BLaER1 (cell line): ENCODE measurements around the gene PXYLP1.

ENCODE experiments used
- H3K27ac ChIP-seq: shearing (Covaris generic); formaldehyde crosslinking; 2 replicates; pipeline ENCODE4 v1.8.1; 2022
- H3K27me3 ChIP-seq: shearing (Covaris generic); formaldehyde crosslinking; 2 replicates; pipeline ENCODE4 v1.8.1; 2022
- H3K36me3 ChIP-seq: shearing (Covaris generic); formaldehyde crosslinking; 2 replicates; pipeline ENCODE4 v1.8.1; 2022
- H3K4me1 ChIP-seq: shearing (Covaris generic); formaldehyde crosslinking; 2 replicates; pipeline ENCODE4 v1.8.1; 2022
- H3K4me2 ChIP-seq: shearing (Covaris generic); formaldehyde crosslinking; 2 replicates; pipeline ENCODE4 v1.8.1; 2022
- H3K4me3 ChIP-seq: shearing (Covaris generic); formaldehyde crosslinking; 2 replicates; pipeline ENCODE4 v1.8.1; 2022
- H3K9ac ChIP-seq: shearing (Covaris generic); formaldehyde crosslinking; 2 replicates; pipeline ENCODE4 v1.8.1; 2022
- H3K9me3 ChIP-seq: shearing (Covaris generic); formaldehyde crosslinking; 2 replicates; pipeline ENCODE4 v1.8.1; 2022
- H4K20me1 ChIP-seq: shearing (Covaris generic); formaldehyde crosslinking; 2 replicates; pipeline ENCODE4 v1.8.1; 2022
- Cebpa-rat ChIP-seq: shearing (Covaris generic); IDR thresholded peaks from 2 replicates; pipeline ENCODE4 v1.8.1; 2022

Gene PXYLP1

GRCh38 chr3:141328286-141329166 is 96.9 kb downstream of the PXYLP1 start:
- H3K27ac ChIP-seq = no peak overlapping the region
- H3K4me2 ChIP-seq = no peak overlapping the region
- no peaks in the 10 kb centered on the region for H4K20me1 ChIP-seq
- TF ChIP-seq Cebpa-rat = no peak
- H3K9me3 ChIP-seq = no peaks in the 10 kb centered on the region
- no peaks in the 10 kb centered on the region for H3K36me3 ChIP-seq
- peaks cover 16% of the 10 kb centered on the region for H3K4me1 ChIP-seq
- H3K9ac ChIP-seq = no peak overlapping the region
- no peak overlapping the region for H3K4me3 ChIP-seq
- H3K27me3 ChIP-seq = no peaks in the 10 kb centered on the region

DNA sequence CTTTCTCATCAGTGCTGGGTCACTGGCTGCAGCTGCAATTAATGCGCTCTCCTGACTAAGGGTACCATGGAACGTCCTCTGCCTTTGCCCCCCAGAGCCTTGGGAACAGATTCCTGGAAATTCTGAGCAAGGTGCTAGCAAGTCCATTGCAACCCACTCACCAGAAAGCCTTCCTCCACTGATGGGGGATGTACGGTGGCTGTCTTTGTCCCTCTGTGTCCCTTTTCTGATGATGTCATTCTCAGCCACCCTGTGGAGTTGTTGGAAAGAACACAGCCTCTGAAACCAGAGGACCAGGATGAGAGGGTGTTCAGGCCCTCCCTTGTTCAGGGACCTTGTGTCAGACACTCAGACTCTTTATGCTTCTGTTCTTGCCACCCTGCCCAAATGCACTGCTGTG is 98.6 kb downstream of the PXYLP1 start:
- no peak for TF ChIP-seq Cebpa-rat
- Histone ChIP-seq H3K4me1 (peaks cover 16% of the 10 kb centered on the region), H3K36me3 (no peaks in the 10 kb centered on the region), H4K20me1 (no peaks in the 10 kb centered on the region), H3K4me2 (no peak overlapping the region), H3K27me3 (no peaks in the 10 kb centered on the region), H3K4me3 (no peak overlapping the region), H3K9ac (no peak overlapping the region), H3K27ac (no peak overlapping the region), H3K9me3 (no peaks in the 10 kb centered on the region)

DNA sequence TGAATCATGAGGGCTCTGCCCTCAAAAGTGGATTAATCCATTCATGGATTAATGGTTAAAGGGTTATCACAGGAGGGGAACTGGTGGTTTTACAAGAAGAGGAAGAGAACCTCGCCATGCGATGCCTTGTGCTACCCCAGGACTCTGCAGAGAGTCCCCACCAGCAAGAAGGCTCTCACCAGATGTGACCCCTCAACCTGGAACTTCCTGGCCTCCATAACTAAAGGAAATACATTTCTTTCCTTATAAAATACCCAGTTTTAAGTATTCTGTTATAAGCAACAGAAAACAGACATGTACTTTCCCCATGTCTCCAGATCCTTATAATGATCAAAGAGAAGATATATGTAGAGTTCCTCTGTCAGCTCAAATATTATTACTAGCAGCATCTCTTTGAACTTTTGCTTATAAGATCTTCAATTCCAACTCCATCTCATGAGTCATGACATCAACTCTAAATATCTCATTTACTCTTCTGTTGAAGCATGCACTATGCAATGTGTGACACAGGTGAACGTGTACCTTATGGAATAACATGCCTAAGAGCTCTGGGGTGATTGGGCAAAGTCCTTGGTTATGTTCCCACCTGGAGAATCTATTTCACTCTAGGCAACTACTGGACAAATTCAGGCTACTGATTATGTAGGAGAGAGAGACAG is 99.2 kb downstream of the PXYLP1 start:
- Histone ChIP-seq H3K27me3 (no peaks in the 10 kb centered on the region), H3K4me3 (no peak overlapping the region), H3K27ac (no peak overlapping the region), H3K36me3 (no peaks in the 10 kb centered on the region), H3K9ac (no peak overlapping the region), H3K4me2 (peak overlapping the region; percentile 35), H3K4me1 (peaks cover 16% of the 10 kb centered on the region), H4K20me1 (no peaks in the 10 kb centered on the region), H3K9me3 (no peaks in the 10 kb centered on the region)
- no peak for TF ChIP-seq Cebpa-rat

DNA sequence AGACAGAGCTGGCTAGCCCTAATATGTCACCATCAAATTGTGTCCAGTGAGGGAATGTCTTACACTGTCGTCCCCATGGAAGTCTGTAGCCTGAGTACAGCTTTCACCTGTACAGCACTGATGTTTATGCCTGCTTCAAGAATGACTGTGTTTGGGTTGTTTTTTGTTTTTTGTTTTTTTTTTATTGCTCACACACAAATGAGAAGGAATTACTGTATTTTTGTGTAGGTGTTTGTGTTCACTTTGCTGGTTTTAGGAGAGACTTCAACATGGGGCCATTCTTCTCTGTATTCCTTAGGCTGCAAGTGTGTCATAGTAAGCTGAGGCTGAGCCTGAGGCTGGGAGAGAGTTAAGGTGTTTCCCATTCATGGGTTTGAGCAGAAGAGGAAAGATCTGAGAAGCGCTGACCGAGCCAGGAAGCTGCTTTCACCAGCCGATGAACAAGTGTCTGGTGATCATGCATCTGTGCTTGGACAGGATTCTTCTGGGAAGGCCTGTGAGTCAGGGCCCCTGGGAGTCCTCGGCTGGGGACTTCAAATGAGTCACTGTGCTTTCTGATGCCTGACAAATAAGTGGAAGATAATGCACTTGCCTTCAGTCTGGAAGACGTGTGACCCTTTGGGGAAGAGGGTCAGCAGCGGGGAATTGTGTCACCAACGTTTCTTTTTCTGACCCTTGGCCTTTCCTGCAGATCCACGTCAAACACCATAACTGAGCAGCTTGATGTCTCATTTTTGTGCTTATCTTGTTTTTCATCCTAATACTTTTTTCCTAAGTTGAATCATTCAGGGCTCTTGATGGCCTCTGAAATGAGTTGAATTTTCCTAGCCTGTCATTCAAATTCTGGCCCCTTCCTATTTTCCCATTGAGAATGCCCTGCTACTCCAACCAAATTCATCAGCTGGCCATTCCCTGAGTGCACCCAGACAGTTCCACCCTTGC is 100.0 kb downstream of the PXYLP1 start:
- Histone ChIP-seq H3K27ac (no peak overlapping the region), H3K4me1 (peaks cover 16% of the 10 kb centered on the region), H3K4me3 (no peak overlapping the region), H3K4me2 (peak overlapping the region; percentile 35), H4K20me1 (no peaks in the 10 kb centered on the region), H3K9ac (no peak overlapping the region), H3K27me3 (no peaks in the 10 kb centered on the region), H3K36me3 (no peaks in the 10 kb centered on the region), H3K9me3 (no peaks in the 10 kb centered on the region)
- TF ChIP-seq Cebpa-rat = no peak

- no peaks in the 10 kb centered on the region for H3K27me3 ChIP-seq
- TF ChIP-seq Cebpa-rat = no peak
- no peak overlapping the region for H3K27ac ChIP-seq
- peak overlapping the region; percentile 35; the same call in 1 of the 2 replicates for H3K4me2 ChIP-seq
- H3K4me3 ChIP-seq = no peak overlapping the region
- peaks cover 23% of the 10 kb centered on the region for H3K4me1 ChIP-seq
- no peaks in the 10 kb centered on the region for H4K20me1 ChIP-seq
- no peaks in the 10 kb centered on the region for H3K9me3 ChIP-seq
- H3K9ac ChIP-seq = no peak overlapping the region
- no peaks in the 10 kb centered on the region for H3K36me3 ChIP-seq
Observed at GRCh38 chr3:141332416-141332815, 100.8 kb downstream of the PXYLP1 start.

DNA sequence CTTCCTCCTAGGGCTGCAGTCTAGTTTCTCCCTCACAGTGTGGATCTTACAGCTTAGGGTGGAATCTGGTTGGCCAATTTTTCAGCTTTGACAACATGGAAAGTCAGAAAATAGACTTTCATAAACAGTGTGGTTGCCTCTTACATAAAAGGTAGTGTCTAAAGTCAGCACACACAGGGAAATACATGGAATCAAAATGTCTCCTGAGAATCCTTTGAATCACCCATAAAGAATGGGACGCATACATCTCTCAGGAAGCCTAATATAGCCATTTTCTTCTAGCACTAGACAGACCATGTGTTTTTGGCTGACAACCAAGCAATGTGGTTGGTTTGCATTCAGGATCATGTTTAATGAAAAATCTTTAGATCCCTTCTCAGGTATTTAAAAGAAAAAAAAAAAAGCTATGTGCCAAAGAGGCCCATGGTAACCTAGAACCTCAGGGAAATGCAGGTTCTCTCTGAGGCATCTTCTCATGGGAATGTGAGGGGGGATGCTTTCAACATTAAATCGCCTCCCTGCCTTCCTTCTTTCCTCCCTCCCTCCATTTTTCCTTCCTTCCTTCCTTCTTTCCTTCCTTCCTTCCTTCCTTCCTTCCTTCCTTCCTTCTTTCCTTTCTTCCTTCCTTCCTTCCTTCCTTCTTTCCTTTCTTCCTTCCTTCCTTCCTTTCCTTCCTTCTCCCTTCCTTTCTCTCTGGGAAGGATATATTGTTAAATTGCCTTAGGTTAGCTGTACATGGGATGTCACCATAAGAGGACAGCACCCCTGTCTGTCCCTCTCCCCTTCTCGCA is 102.4 kb downstream of the PXYLP1 start:
- H3K27me3 ChIP-seq = no peaks in the 10 kb centered on the region
- H3K4me3 ChIP-seq = no peak overlapping the region
- no peak overlapping the region for H3K4me2 ChIP-seq
- no peaks in the 10 kb centered on the region for H3K36me3 ChIP-seq
- TF ChIP-seq Cebpa-rat = no peak
- no peak overlapping the region for H3K27ac ChIP-seq
- peaks cover 24% of the 10 kb centered on the region for H3K4me1 ChIP-seq
- H4K20me1 ChIP-seq = no peaks in the 10 kb centered on the region
- H3K9me3 ChIP-seq = 0 out of 2 replicates have a peak, but pooled peaks cover 4% of the 10 kb centered on the region
- H3K9ac ChIP-seq = no peak overlapping the region

GRCh38 chr3:141334627-141335250 is 103.1 kb downstream of the PXYLP1 start:
- Histone ChIP-seq H3K27me3 (no peaks in the 10 kb centered on the region), H3K36me3 (no peaks in the 10 kb centered on the region), H3K4me3 (no peak overlapping the region), H3K9me3 (0 out of 2 replicates have a peak, but pooled peaks cover 4% of the 10 kb centered on the region), H3K4me2 (no peak overlapping the region), H4K20me1 (no peaks in the 10 kb centered on the region), H3K4me1 (peaks cover 24% of the 10 kb centered on the region), H3K9ac (no peak overlapping the region), H3K27ac (no peak overlapping the region)
- no peak for TF ChIP-seq Cebpa-rat

- H3K9me3 ChIP-seq = 0 out of 2 replicates have a peak, but pooled peaks cover 4% of the 10 kb centered on the region
- no peaks in the 10 kb centered on the region for H3K36me3 ChIP-seq
- H3K4me1 ChIP-seq = peaks cover 24% of the 10 kb centered on the region
- no peak for TF ChIP-seq Cebpa-rat
- no peak overlapping the region for H3K9ac ChIP-seq
- no peaks in the 10 kb centered on the region for H3K27me3 ChIP-seq
- no peak overlapping the region for H3K4me2 ChIP-seq
- H4K20me1 ChIP-seq = no peaks in the 10 kb centered on the region
- no peak overlapping the region for H3K4me3 ChIP-seq
- H3K27ac ChIP-seq = no peak overlapping the region
Observed at GRCh38 chr3:141335531-141336061, 104.0 kb downstream of the PXYLP1 start.
